Ramos (cell line): ENCODE measurements around the gene LBX1.

Source experiments
- in situ Hi-C: fragments of 300-500 bp; cut with MboI; formaldehyde crosslinking; loops from one replicate; pipeline ENCODE4 v1.14.3; 2022; ENCODE audit warnings: low sequenced_read_pairs; ENCODE audit not compliant: unreplicated experiment

The LBX1 gene

DNA sequence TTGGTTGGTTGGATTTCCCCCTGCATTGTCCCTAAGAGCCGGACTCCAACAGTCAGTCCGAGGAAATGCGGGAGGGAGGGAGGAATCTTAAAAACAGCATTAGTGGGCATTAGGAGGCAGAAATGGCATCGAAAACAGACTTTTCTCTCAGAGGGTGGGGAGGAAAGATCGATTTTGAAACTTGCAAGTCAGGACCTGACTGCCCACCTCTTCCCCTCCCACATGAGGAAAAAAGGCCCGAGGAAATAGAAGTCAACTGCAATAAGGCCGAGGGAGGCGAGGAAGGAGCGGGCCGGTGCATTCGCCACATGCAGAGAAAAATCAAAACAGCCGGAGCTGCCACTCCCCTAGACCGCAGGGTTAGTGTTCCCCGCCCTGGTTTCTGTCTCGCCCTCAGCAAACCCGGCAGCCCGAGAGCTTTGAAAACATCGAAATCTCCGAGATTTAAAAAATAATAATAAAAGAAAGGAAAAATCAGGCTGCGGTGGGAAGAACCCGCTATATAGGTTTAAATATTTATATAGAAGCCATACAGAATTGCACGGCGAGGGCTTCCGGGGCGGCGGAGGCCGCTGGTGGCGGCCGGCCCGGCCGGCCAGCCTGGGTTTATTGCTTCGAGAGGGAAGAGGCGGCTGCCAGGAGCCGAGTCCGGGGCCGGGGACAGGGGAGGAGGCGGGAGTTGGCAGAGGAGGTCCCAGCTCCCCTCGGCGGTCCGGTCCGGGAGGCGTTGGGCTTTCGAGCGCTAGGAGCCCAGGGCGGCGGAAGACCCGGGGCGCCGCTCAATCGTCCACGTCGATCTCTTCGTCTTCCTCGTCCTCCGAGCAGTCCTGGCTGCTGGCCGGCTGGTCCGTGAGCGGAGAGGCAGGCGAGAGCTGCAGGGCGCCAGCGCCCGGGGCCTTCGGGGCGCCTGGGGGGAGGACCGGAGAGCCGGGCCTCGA lies 2.5 kb downstream of the LBX1 start:
- in situ Hi-C loops = no loop called here

DNA sequence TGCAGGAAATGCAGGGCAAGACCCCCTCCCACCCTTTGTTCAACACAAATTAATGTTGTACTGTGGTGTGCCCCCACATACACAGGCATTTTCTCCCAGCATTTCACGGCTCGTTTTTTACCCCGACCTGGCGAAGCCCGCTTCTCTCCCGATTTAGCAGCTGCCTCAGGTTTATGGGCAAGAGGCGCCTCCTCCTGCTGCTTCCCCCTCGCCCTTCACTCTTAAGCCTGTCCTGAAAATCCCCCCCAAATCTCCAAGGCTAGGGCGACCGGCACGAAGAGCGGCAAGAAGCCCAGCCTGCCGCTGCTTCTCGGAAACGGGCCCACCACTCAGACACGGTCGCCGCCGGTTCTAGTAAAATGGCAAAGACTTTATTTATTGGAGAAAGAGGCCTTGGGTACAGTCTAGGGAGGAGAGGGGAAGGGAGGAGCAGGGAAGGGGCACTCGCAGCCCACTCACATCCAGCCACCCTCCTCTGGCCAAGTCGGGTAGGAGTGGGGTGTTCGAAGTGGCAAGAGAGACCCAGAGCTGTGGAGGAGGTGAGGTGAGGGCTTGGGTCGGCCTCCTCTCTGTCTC lies 3.3 kb downstream of the LBX1 start:
- in situ Hi-C loops = no loop called here

DNA sequence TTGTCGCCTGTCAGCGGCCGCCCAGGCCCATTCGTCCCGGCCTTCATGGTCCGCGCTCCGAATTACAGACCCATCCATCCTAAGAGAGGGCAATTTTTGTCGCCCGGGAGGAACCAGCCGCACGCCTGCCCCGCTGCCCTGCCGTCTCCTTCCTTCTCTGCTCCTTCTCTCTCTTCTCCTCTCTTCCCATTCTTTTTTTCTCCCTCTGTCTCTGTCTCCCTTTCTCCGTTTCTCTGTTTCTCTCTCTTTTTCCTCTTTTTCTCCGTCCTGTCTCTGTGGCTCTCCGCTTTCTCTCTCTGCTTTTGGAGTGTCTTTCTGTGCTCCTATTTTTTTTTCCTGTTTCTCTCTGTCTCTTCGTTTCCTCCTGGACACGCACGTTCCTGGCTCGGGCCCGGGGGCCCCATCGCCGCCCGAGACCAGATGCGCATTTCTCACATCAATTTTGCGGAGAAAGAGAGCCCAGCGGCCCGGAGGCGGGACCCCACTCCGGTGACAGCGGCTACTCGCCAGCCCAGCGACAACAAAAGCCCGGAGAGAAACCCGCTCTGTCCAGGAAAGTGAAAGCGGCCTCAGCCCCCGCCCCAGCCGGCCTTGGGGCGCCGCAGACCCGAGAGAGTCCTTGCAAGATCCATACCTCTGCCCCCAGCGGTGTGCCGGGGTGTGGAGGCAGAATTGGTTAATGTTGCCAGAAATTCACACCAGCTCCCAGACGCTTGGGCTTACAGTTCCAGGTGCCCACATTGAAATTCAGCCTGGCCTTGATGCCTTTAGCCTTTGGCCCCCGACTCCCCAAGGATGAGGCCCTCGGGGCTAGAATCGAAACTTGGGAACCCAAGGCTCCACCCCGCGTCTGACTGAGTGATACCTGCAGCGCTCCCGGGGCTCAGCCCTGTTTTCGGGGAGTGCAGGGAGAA lies 4.1 kb downstream of the LBX1 start:
- in situ Hi-C loops = no loop called here

DNA sequence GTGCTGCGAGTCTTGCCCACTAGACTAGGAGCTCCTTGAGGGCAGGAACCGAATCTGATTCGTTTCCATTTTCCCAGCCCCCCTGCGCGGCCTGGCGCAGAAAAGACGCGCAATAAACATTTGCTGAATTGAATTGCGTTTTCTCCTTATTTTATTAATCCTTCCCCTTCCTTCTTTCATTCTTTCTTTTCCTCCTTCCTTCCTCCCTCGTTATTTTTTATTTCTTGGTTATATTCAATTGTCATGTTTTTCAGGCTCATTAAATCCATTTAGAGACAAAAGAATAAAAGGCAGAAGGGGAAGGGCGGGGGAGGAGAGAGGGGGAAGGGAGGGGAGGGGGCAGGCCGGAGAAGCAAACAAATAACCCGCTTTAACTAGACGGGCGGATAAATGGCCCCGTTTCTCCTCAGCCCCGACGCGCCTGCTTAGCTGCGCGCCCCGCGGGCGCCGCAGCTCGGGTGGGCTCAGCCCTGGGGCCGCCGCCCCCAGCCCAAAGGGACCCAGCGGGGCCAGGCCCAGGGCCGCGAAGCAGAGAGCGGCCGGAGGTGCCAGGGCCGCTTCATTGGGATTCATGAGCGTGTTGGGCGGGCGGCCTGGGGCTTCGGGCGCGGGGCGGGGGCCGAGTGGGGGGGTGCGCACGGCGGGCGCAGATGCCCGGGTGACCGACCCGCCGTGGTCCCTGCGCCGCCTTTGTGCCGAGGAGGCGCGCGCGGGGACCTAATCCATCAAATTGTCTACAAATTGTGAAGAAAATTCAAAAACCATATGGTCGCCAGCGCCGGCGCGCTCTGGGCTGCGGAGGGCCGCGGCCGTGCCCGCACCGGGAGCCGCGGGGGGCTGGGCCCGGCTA lies 5.0 kb downstream of the LBX1 start:
- in situ Hi-C loops = no loop called here

DNA sequence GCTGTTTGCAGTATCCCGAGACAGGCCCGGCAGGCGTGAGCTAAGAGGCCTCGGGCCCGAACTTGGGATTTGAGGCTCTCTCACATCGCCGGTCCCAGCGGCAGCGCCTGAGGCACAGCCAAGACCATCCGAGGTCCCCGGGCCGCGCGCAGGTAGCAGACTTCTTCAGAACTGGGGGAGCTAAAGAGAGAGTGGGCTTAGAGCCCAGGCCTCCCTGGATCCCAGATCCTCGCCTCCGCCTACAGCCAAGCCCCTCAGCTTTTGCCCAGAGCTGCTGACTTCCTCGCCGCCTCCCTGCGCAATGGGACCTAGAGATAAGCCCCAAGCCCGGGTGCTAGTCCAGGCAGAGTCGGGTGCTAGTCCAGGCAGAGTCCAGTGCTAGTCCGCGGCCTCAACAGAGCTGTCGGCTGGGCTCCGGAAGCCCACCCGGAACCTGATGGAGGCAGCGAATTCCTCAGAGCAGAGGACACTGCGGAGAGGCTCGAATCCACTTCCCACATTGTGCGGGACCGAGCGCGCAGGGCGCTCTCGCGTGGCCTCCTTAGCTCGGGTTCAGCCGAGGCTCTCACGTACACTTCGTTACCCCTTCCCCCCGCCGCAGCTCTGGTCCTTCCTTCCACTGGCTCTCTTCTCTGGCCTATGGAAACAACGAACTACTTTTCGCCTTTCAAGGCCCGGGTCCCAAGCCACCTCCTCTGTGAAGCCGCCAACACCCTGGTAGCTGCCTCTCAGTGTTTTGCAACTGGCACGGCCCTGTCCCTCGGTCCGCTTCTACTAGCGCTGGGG lies 5.8 kb downstream of the LBX1 start:
- in situ Hi-C loops = no loop called here

DNA sequence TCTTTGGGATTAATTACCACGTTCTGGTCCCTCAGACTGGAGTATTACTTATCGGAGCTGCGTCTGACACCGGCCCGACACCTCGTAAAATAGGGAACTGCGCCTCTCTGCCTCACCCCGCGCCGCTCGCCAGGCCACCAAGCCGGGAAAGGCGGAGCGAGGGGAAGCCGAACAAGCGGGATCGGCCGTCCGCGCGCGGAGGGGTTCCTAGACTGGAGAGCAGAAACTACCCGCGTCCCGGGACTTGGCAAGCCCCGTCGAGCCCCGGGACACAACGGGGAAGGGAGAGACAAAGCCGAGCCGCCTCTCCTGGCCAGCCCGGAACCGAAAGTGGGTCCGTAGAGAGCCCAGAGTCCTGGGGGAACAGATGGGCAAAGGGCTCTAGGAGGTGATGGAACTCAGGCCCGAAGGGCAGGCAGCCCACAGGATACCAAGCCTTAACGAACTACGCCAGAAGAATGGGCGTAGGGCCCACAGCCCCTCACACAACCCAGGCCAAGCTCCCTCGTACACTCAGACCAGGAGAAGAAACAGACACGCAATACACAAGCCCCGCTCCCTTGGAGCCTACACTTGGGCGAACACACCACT lies 6.5 kb downstream of the LBX1 start:
- in situ Hi-C loops = no loop called here

DNA sequence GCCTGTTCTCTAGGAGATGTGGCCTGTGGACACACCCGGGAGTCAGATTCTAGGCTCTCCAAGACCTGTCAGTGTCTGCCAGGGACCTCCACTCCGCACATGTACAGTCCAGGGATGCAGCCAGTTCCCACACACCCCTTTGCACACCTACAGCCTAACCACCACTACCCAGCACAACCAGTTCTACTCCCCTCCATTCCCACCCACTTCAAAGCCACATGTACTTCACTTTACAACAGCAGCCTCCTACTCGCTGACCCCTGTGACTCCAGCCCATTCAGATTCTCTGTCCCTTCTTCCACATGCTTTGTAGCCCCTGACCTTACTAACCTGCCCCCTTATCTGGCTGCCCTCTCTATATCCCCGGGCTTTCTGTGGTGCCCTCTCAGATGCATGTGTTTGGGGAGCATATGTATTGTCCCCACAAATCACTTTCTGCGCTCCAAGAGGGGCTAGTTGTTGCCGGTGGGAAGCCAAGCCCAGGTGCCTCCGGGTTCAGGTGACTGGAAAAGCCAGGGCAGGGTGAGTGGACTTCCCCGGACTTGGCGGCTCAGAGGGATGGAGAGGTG lies 7.2 kb downstream of the LBX1 start:
- in situ Hi-C loops = no loop called here

DNA sequence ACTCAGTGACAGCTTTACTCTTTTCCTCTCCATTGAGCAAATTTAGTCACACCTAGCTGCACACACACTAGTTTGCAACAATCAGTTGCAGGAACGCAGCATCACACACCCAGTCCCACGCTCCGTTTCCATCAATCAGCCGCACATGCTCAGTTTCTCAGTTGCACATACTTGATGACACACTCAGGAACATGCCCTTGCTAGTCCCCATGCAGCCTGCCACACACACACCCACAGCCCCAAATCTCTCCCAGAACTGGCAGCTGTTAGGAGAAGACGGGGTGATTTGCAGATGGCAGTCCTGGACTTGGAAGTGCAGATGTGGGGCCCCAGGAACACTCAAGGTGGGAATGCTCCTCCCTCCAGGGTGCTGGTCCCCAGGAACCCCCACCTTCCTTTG lies 7.7 kb downstream of the LBX1 start:
- in situ Hi-C loops = no loop called here

DNA sequence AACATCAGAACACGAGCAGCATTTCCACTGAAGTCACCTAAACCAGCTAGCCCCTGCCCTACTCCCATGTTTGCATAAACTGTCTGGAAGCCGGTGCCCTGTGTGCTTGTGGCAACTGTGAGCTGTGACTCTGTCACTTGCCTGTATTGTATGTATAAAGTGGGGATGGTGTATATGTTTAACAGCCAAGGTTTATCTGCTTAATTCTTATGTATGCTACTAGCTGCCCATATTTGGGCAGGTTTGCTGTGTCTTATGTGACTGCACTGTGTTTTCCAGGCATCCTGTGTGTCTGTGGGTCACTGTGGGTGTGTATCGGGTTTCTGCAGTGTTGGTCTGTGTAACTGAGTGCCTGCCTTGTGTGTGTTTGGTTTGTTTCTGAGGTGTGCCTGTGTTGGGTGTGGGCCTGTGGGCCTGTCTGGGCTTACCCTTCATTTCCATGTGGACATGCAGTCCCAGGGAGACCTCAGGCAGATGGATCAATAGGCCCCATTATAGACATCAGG lies 9.3 kb downstream of the LBX1 start:
- in situ Hi-C loops = loop anchor here (10.0 kb wide), 1 partner anchor 235 kb away; no protein-coding TSS in a partner anchor

DNA sequence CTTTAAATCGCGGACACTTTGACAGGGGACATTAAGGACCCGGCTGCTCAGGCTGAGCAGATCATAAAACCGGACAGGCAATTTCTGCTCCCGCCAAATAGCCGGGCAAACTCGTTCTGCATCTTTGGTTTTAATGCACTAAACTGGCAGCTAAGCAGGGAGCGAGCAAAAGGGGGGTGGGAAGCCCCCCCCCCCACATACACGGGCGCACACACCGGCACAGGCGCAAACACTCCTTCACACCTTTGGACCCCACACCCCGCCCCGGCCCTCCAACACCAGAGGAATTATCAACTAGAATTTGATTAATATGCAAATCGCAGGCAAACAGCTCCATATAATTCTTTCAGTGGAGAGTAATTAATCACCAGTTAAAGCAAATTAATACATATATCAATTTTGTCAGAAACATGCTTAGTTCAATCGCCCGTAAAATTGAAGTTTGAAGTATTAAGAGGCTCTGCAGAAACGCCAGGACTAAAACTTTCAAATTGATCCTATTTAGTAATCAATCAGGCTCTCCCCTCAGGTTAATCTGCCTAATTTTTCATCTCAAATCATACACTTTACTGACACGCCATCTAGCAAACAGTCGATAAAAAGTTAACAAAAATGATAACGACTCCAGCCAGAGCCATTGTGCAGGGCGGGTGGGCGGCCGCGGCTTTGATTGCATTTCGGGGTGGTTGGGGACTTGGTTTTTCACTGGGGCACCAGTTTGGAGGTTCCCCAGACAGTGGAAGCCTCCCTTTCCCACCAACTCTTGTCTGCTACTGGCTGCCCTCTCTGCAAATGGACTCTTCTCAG lies 9.9 kb downstream of the LBX1 start:
- in situ Hi-C loops = loop anchor here (10.0 kb wide), 1 partner anchor 235 kb away; no protein-coding TSS in a partner anchor

DNA sequence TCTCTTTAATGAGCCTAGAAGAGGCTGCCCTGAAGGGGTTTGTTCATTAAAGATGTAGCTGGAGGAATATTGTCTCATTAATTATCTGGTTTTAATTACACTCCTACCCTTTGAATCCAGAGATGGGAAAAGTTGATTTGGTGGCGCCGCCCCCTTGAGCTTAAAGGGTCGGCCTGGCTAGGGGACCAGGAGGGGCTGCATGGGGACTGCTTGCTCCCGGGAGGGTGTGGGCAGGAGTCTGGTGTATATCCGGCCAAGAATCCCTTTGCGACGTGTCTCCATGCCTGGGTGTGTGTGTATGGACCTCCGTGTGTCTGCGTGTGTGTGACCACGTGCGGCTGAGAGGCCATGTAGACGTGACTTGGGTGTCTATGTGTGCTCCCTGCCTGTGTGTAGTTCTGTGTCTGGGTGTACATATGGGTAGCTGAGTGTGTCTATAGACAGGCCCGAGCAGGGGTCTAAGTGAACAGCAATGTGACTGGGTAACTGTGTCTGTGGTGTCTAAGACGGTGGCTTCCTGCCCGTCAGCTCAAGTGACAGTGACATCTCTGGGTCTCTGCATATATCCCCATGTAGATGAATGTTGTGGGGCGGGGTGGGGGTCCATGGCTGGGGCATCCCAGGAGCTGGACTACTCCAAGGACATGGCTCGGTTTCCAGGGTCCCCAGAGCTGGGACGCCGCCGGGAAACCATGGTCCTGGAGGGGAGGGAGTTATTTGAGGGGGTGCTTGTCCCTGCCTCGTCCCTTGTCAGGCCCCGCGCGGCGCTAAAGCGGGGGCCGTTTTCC lies 10.7 kb downstream of the LBX1 start:
- in situ Hi-C loops = loop anchor here (10.0 kb wide), 1 partner anchor 236 kb away; no protein-coding TSS in a partner anchor

DNA sequence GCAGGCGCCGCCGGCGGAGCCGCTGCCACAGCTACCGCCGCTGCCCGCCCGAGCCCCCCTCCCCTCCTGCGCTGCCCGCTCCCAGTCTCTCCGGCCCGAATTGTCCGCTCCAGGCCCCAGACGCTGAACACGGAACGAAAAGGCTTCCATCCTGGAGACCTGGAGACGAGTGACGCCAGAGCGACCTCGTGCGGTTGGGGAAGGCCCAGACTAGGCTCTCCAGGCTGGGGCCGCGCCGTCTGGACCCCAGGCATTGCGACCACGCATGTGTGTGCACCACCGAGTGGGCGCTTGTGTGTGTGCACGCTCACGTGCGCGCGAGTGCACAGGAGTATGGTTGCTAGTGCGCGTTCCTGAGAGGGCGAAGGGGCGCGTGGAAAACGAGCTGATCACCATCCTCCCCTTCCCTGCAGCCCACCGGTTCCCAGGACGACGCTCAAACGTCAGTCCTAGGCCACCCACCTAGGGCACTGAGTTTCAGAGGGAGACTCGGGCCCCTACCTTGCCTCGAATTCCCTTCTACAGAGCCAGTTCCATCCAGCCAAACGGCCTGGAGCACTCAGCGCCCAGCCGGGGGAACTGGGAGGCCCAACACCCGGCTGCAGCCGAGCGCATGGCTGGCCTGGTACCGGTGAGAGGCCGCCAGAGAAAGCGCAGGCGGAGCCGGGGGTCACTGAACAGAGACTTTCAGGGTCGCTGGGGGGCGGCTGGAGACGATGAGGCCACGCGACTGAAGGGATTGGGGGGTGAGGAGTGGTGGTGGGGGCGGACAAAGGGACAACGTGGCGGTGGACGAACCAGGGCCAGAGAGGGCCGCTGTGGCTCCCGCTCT lies 11.6 kb downstream of the LBX1 start:
- in situ Hi-C loops = loop anchor here (10.0 kb wide), 1 partner anchor 237 kb away; no protein-coding TSS in a partner anchor

DNA sequence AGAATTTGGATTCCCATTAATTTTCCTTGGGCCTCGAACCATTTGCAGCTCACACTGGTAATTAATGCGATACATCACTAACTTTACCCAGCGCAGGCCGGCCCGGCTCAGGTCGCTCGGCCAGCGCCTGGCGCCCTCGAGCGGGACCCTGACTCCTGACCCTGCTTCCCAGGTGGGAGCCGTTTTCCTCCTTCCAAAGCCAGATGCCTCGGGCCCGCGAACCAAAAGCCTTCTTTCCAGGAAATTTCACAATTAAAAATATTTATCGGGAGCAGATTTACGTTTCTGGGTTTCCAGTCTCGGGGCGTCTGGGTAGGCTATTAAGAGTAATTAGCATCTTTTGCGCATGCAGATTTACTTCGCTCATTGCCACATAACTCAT lies 12.2 kb downstream of the LBX1 start:
- in situ Hi-C loops = loop anchor here (10.0 kb wide), 1 partner anchor 238 kb away; no protein-coding TSS in a partner anchor

DNA sequence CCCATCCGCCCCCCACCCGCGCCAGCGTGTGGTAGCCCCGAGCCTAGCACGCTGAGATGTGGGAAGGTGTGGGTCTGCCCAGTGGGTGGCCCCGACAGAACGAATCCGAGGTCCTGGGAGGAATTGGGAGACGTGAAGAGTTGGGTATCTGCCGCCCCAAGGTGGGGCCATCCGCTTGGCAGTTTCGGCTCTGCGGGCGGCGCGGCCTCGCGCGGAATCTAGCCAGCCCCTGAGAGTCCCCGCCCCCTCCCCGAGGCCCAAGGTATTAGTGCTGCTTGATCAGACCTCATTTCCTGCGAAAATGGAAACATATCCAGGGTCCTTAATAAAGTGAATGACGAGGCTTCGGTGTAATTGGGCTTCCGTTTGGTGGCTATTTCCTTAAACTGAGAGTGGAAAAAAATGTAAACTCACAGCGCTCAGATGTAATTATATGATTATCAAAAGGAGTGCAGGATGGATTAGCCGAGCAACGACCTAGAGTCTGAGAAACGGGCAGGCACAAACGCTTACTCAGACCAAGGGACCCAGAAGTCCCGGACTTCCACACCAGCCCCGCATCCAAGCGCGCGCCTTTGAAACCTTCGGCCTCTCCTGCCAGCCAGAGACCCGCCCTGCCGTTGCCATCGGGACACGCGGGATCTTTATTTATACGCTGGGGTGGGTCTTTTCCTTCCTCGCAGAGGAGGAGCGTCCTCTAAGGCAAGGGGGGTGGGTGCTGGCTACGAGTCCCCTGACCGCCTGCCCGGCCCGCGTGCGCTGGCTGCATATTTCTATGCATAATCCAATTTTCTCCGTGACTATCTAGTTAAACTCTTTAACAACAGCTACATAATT lies 12.8 kb downstream of the LBX1 start:
- in situ Hi-C loops = loop anchor here (10.0 kb wide), 1 partner anchor 238 kb away; no protein-coding TSS in a partner anchor
